Caco-2 (cell line): Measurements from ENCODE around the gene BCAS3. TPM values are rescaled to one million over a fixed set of nuclear protein-coding genes. Genes with fewer than 3 reads are reported as not detected.

ENCODE experiments used
- BruUV-seq: library from RNA; stranded (reverse); fragments of 400-500 nt; replicated peaks from 2 replicates; lab custom pipeline; 2021; lab: Mats Ljungman, UMichigan
- CTCF ChIA-PET: fragments of 300-600 bp; sonication (Branson Sonifier 250); formaldehyde crosslinking; loops from one replicate; lab custom pipeline; 2022; ENCODE audit warnings: antibody characterized with exemption; lab: Charles Lee
- POLR2A ChIA-PET: fragments of 300-600 bp; sonication (Branson Sonifier 250); formaldehyde crosslinking; loops from one replicate; lab custom pipeline; 2022; ENCODE audit warnings: antibody characterized with exemption; lab: Charles Lee
- DNase-seq, 2 experiments: peaks; one replicate each; pipeline versions ENCODE4 v3.0.0 to v3.0.0-alpha.2; 2020 to 2022
- H3K27me3 ChIP-seq: replicated peaks from 2 replicates; pipeline ENCODE4 v1.6.0; 2011; ENCODE audit warnings: low read length; ENCODE audit not compliant: control insufficient read depth, insufficient read depth
- H3K36me3 ChIP-seq: 2 replicates; pipeline ENCODE4 v1.5.1; 2011; ENCODE audit warnings: low read length; ENCODE audit not compliant: control insufficient read depth, insufficient read depth
- H3K4me1 ChIP-seq: fragments of 250-450 bp; sonication (Bioruptor Pico); 2 replicates; pipeline ENCODE4 v1.5.1; 2020; ENCODE audit warnings: mild to moderate bottlenecking
- H3K4me3 ChIP-seq: 2 replicates; pipeline ENCODE4 v1.5.1; 2011; ENCODE audit warnings: low read depth, mild to moderate bottlenecking, control low read depth, low read length
- H3K9me3 ChIP-seq: fragments of 250-450 bp; sonication (Bioruptor Pico); 2 replicates; pipeline ENCODE4 v1.5.1; 2020; ENCODE audit warnings: mild to moderate bottlenecking, moderate library complexity
- H3K27ac Mint-ChIP-seq: one replicate; pipeline ENCODE4 v1.8.0; 2022; ENCODE audit warnings: mixed read lengths; ENCODE audit not compliant: unreplicated experiment
- H3K27me3 Mint-ChIP-seq: one replicate; pipeline ENCODE4 v1.8.0; 2022; ENCODE audit warnings: mixed read lengths; ENCODE audit not compliant: insufficient read depth, unreplicated experiment
- H3K36me3 Mint-ChIP-seq: one replicate; pipeline ENCODE4 v1.8.0; 2022; ENCODE audit warnings: mild to moderate bottlenecking, mixed read lengths; ENCODE audit not compliant: insufficient read depth, unreplicated experiment
- H3K4me1 Mint-ChIP-seq: one replicate; pipeline ENCODE4 v1.8.0; 2022; ENCODE audit warnings: low read depth, mixed read lengths; ENCODE audit not compliant: unreplicated experiment
- H3K4me3 Mint-ChIP-seq: one replicate; pipeline ENCODE4 v1.8.0; 2022; ENCODE audit warnings: mild to moderate bottlenecking, moderate library complexity, mixed read lengths; ENCODE audit not compliant: unreplicated experiment
- H3K9me3 Mint-ChIP-seq: one replicate; pipeline ENCODE4 v1.8.0; 2022; ENCODE audit warnings: mixed read lengths; ENCODE audit not compliant: unreplicated experiment
- intact Hi-C: fragments of 100-400 bp; cut with micrococcal nuclease; formaldehyde crosslinking; loops from one replicate; pipeline ENCODE4 v1.10.0; 2022; ENCODE audit not compliant: unreplicated experiment
- total RNA-seq: library from RNA; stranded (reverse); gene quantifications from 2 replicates; pipeline ENCODE4 v1.2.3, GENCODE V29; 2022
- TF ChIP-seq, protein P1 (sequence below), 2 experiments: fragments of 200-600 bp in 1 of 2; IDR thresholded peaks; 1 replicate in 1 of 2; 2 replicates in 1 of 2; pipeline versions ENCODE4 v1.5.1 to v1.8.0; 2011 to 2022; ENCODE audit warnings: antibody characterized with exemption in 1 of 2, control low read depth in 1 of 2, inconsistent platforms in 1 of 2, low read depth in 1 of 2, low read length in 1 of 2, mild to moderate bottlenecking in 1 of 2, moderate library complexity in 1 of 2; ENCODE audit not compliant: insufficient read depth in 1 of 2, severe bottlenecking in 1 of 2, unreplicated experiment in 1 of 2

The BCAS3 gene
- total RNA-seq, 1 experiment from 2014 or later, result 44.1 TPM

DNA sequence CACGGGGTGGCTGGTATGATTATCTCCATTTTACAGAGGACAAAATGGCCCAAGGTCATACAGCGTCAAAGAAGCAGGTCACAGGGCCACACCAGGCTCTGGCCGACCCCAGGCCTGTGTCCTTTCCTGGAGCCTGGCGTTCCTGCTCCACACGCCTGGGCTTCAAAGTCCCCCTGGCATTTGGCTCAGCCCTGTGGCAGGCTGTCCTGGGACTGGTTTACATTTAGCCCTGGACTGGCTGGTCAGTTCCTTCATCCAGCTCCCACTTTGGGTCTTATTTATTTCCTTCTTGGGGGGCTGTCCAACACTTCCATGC is 737.2 kb downstream of the BCAS3 start:
- Mint-ChIP-seq H3K27ac (no peak overlapping the region), H3K4me1 (peaks cover 7% of the 10 kb centered on the region), H3K9me3 (peaks cover 9% of the 10 kb centered on the region), H3K36me3 (peaks cover 11% of the 10 kb centered on the region), H3K4me3 (no peak overlapping the region), H3K27me3 (no peaks in the 10 kb centered on the region)
- peaks cover 14% of the 10 kb centered on the region for H3K4me1 ChIP-seq
- H3K4me3 ChIP-seq, result no peak overlapping the region
- ChIA-PET POLR2A (no interaction called here), CTCF (no interaction called here)
- no peak for DNase-seq
- H3K36me3 ChIP-seq, result no peaks in the 10 kb centered on the region
- no TSS peak for BruUV-seq
- H3K27me3 ChIP-seq, result no peaks in the 10 kb centered on the region
- intact Hi-C loops, result no loop called here
- TF ChIP-seq, protein P1, sequence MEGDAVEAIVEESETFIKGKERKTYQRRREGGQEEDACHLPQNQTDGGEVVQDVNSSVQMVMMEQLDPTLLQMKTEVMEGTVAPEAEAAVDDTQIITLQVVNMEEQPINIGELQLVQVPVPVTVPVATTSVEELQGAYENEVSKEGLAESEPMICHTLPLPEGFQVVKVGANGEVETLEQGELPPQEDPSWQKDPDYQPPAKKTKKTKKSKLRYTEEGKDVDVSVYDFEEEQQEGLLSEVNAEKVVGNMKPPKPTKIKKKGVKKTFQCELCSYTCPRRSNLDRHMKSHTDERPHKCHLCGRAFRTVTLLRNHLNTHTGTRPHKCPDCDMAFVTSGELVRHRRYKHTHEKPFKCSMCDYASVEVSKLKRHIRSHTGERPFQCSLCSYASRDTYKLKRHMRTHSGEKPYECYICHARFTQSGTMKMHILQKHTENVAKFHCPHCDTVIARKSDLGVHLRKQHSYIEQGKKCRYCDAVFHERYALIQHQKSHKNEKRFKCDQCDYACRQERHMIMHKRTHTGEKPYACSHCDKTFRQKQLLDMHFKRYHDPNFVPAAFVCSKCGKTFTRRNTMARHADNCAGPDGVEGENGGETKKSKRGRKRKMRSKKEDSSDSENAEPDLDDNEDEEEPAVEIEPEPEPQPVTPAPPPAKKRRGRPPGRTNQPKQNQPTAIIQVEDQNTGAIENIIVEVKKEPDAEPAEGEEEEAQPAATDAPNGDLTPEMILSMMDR (IDR thresholded peaks at IDR 0.05; ENCODE audit: insufficient read depth in 1 of 2, low read depth in 1 of 2, low read length in 1 of 2, severe bottlenecking in 1 of 2, unreplicated experiment in 1 of 2), result no peak
- H3K9me3 ChIP-seq, result no peaks in the 10 kb centered on the region

DNA sequence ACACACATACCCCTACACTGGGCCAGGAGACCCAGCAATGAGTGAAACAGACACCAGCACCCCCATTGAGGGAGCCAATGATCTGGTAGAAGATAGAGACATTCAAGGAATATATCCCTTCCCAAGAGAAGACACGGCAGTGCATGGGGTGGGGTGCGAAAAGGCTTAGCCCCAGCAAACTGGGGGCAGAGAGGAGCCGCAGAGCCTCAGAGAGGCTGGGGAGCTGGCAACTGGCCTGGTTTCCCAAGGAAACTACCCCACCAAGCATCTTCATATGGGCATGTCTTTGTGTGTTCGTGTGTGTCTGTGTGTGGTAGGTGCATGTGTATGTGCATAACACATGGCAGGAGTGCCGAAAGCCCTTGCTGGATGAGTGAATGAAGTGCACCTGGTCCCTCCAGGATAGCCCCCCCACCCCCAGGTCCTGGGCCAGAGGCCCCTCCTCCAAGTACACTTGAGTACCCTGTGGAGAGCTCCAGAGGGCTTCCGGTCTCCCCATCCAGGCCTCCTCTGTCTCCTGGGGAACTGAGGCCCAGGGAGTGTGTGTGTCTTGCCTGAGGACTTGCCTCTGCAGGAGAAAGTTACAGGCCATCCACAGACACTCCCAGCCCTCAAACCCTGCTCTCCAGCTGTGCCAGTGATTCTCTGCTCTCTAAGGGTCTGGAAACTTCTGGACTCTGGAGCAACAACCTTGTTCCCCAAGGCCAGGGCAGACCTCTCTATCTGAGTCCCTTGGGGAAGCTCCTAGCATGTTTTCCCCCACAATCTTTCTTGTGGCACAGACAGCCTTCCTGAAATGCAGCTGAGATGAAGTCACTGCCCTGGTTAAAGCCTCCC is 737.9 kb downstream of the BCAS3 start:
- H3K27me3 Mint-ChIP-seq, result no peaks in the 10 kb centered on the region
- TF ChIP-seq, protein P1 (IDR thresholded peaks at IDR 0.05; ENCODE audit: insufficient read depth in 1 of 2, low read depth in 1 of 2, low read length in 1 of 2, severe bottlenecking in 1 of 2, unreplicated experiment in 1 of 2), result no peak
- H3K4me1 Mint-ChIP-seq, result peaks cover 7% of the 10 kb centered on the region
- DNase-seq, result no peak
- H3K27me3 ChIP-seq, result no peaks in the 10 kb centered on the region
- peaks cover 14% of the 10 kb centered on the region for H3K4me1 ChIP-seq
- no peak overlapping the region for H3K27ac Mint-ChIP-seq
- H3K4me3 Mint-ChIP-seq, result no peak overlapping the region
- BruUV-seq, result no TSS peak
- no peak overlapping the region for H3K4me3 ChIP-seq
- peaks cover 9% of the 10 kb centered on the region for H3K9me3 Mint-ChIP-seq
- intact Hi-C loops, result loop anchor here (1.0 to 2.0 kb wide), 3 partner anchors 45 to 136 kb away; no protein-coding TSS in a partner anchor
- no peaks in the 10 kb centered on the region for H3K36me3 ChIP-seq
- ChIA-PET CTCF (no interaction called here), POLR2A (no interaction called here)
- no peaks in the 10 kb centered on the region for H3K9me3 ChIP-seq
- peaks cover 4% of the 10 kb centered on the region for H3K36me3 Mint-ChIP-seq

DNA sequence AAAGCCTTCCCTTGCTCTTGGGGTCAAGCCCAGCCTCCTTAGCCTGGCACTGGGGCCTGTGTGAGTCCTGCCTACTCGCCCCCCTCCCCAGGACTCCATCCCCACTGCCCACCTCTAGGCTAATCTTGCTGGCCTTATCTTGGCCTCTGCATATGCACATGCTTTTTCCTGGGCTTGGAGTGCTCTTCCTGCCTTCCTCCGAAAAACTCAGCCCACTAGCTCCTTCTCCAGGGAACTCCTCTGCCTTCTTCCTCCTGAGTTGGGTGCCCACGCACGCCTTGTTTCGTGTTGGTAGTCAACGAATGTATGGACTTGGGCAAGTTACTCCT is 738.5 kb downstream of the BCAS3 start:
- no peaks in the 10 kb centered on the region for H3K27me3 ChIP-seq
- ChIA-PET CTCF (no interaction called here), POLR2A (no interaction called here)
- DNase-seq, result no peak
- BruUV-seq, result no TSS peak
- no peaks in the 10 kb centered on the region for H3K9me3 ChIP-seq
- H3K36me3 ChIP-seq, result no peaks in the 10 kb centered on the region
- H3K4me3 ChIP-seq, result no peak overlapping the region
- no peaks in the 10 kb centered on the region for H3K27me3 Mint-ChIP-seq
- no peak overlapping the region for H3K27ac Mint-ChIP-seq
- no peak overlapping the region for H3K4me3 Mint-ChIP-seq
- TF ChIP-seq, protein P1 (IDR thresholded peaks at IDR 0.05; ENCODE audit: insufficient read depth in 1 of 2, low read depth in 1 of 2, low read length in 1 of 2, severe bottlenecking in 1 of 2, unreplicated experiment in 1 of 2), result no peak
- intact Hi-C loops, result loop anchor here (1.0 to 2.0 kb wide), 3 partner anchors 45 to 135 kb away; no protein-coding TSS in a partner anchor
- H3K9me3 Mint-ChIP-seq, result peaks cover 9% of the 10 kb centered on the region
- peaks cover 14% of the 10 kb centered on the region for H3K4me1 ChIP-seq
- peaks cover 7% of the 10 kb centered on the region for H3K4me1 Mint-ChIP-seq
- H3K36me3 Mint-ChIP-seq, result no peaks in the 10 kb centered on the region
